PC-9 (cell line): ENCODE data around the gene MIER1. TPM values are rescaled to one million over a fixed set of nuclear protein-coding genes. Genes with fewer than 3 reads are reported as not detected.

Experiments
- BruUV-seq: library from RNA; stranded (reverse); fragments of 400-500 nt; replicated peaks from 2 replicates; lab custom pipeline; 2021; lab: Mats Ljungman, UMichigan
- CTCF ChIA-PET: fragments of 300-600 bp; sonication (Branson Sonifier 250); formaldehyde crosslinking; loops from one replicate; lab custom pipeline; 2022; ENCODE audit warnings: antibody characterized with exemption; lab: Charles Lee
- POLR2A ChIA-PET: fragments of 300-600 bp; sonication (Branson Sonifier 250); formaldehyde crosslinking; loops from one replicate; lab custom pipeline; 2022; ENCODE audit warnings: antibody characterized with exemption; ENCODE audit not compliant: unreplicated experiment; lab: Charles Lee
- DNase-seq, 2 experiments: peaks; one replicate each; pipeline versions ENCODE4 v3.0.0 to v3.0.0-alpha.2; 2015 to 2022; ENCODE audit warnings: mixed read lengths in 1 of 2
- H2AFZ ChIP-seq: fragments of 200-600 bp; sonication (generic); 2 replicates; pipeline ENCODE4 v1.8.1; 2017; ENCODE audit warnings: antibody characterized with exemption
- H3F3A ChIP-seq: fragments of 200-600 bp; sonication (generic); 2 replicates; pipeline ENCODE4 v1.8.1; 2017; ENCODE audit warnings: antibody characterized with exemption, mild to moderate bottlenecking, low read depth; ENCODE audit not compliant: insufficient read depth
- H3K27ac ChIP-seq: fragments of 200-600 bp; sonication (generic); 2 replicates; pipeline ENCODE4 v1.6.1; 2016; ENCODE audit warnings: mixed run types
- H3K27me3 ChIP-seq: fragments of 200-600 bp; sonication (generic); 2 replicates; pipeline ENCODE4 v1.6.1; 2016; ENCODE audit warnings: low read depth, mixed run types; ENCODE audit not compliant: insufficient read depth
- H3K36me3 ChIP-seq: fragments of 200-600 bp; sonication (generic); 2 replicates; pipeline ENCODE4 v1.6.1; 2016; ENCODE audit warnings: low read depth, mixed run types
- H3K4me1 ChIP-seq: fragments of 200-600 bp; sonication (generic); replicated peaks from 2 replicates; pipeline ENCODE4 v1.6.1; 2016; ENCODE audit warnings: mixed run types; ENCODE audit not compliant: insufficient read depth
- H3K4me2 ChIP-seq: fragments of 200-600 bp; sonication (generic); 2 replicates; pipeline ENCODE4 v1.6.1; 2017; ENCODE audit warnings: mixed run types
- H3K4me3 ChIP-seq: fragments of 200-600 bp; sonication (generic); 2 replicates; pipeline ENCODE4 v1.6.1; 2016; ENCODE audit warnings: mixed run types
- H3K79me2 ChIP-seq: fragments of 200-600 bp; sonication (generic); 2 replicates; pipeline ENCODE4 v1.6.1; 2017; ENCODE audit warnings: low read depth, mixed run types
- H3K9me2 ChIP-seq: fragments of 200-600 bp; sonication (generic); 2 replicates; pipeline ENCODE4 v1.8.1; 2017; ENCODE audit warnings: mild to moderate bottlenecking; ENCODE audit not compliant: insufficient read depth
- H3K9me3 ChIP-seq: fragments of 200-600 bp; sonication (generic); 2 replicates; pipeline ENCODE4 v1.8.1; 2016; ENCODE audit warnings: low read depth; ENCODE audit not compliant: insufficient read depth
- H4K20me1 ChIP-seq: fragments of 200-600 bp; sonication (generic); 2 replicates; pipeline ENCODE4 v1.8.1; 2017; ENCODE audit not compliant: insufficient read depth
- EZH2 ChIP-seq: fragments of 200-600 bp; sonication (generic); IDR thresholded peaks from 2 replicates; pipeline ENCODE4 v1.8.0; 2017; ENCODE audit warnings: antibody characterized with exemption, low read depth
- intact Hi-C: fragments of 100-400 bp; cut with micrococcal nuclease; formaldehyde crosslinking; loops from one replicate; pipeline ENCODE4 v1.10.0; 2022; ENCODE audit not compliant: unreplicated experiment
- total RNA-seq: library from RNA; stranded (reverse); gene quantifications from 2 replicates; pipeline ENCODE4 v1.2.3, GENCODE V29; 2021
- TF ChIP-seq, protein P1 (sequence below): fragments of 200-600 bp; sonication (generic); conservative IDR thresholded peaks from 2 replicates; pipeline ENCODE4 v1.6.1; 2017; ENCODE audit warnings: mixed run types, antibody characterized with exemption, mild to moderate bottlenecking, moderate library complexity

The MIER1 gene
- total RNA-seq, 1 experiment from 2014 or later, result 30.4 TPM

DNA sequence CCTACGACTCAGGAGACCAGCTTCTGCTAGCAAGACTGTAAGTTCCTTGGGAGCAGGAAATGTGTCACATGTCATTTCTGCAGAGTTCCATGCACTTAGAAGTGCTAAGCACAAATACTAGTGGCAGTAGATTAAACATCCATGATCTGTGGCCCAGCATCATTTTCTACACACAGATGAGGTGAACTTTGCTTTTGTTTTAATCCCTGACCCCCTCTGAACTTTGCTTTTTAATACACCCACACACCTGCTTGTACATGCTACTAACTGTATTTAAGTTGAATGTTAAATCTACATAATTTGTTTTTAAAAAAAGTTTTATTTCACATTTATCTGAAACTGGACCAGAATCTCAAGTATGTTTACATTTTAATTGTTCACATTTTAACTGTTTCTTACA is 104.7 kb downstream of the MIER1 start:
- DNase-seq, result no peak
- no peak for TF ChIP-seq EZH2
- TF ChIP-seq, protein P1, sequence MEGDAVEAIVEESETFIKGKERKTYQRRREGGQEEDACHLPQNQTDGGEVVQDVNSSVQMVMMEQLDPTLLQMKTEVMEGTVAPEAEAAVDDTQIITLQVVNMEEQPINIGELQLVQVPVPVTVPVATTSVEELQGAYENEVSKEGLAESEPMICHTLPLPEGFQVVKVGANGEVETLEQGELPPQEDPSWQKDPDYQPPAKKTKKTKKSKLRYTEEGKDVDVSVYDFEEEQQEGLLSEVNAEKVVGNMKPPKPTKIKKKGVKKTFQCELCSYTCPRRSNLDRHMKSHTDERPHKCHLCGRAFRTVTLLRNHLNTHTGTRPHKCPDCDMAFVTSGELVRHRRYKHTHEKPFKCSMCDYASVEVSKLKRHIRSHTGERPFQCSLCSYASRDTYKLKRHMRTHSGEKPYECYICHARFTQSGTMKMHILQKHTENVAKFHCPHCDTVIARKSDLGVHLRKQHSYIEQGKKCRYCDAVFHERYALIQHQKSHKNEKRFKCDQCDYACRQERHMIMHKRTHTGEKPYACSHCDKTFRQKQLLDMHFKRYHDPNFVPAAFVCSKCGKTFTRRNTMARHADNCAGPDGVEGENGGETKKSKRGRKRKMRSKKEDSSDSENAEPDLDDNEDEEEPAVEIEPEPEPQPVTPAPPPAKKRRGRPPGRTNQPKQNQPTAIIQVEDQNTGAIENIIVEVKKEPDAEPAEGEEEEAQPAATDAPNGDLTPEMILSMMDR, result no peak
- BruUV-seq, result no TSS peak
- Histone ChIP-seq H3K27ac (no peak overlapping the region), H3K9me3 (no peaks in the 10 kb centered on the region), H4K20me1 (no peaks in the 10 kb centered on the region), H3K4me1 (no peaks in the 10 kb centered on the region), H3K4me2 (no peak overlapping the region), H3K27me3 (no peaks in the 10 kb centered on the region), H3K79me2 (no peaks in the 10 kb centered on the region), H3K36me3 (no peaks in the 10 kb centered on the region), H2AFZ (no peak overlapping the region), H3K4me3 (no peak overlapping the region), H3F3A (no peaks in the 10 kb centered on the region), H3K9me2 (no peaks in the 10 kb centered on the region)
- CTCF ChIA-PET, result no interaction called here
- intact Hi-C loops, result no loop called here
- POLR2A ChIA-PET, result no interaction called here

DNA sequence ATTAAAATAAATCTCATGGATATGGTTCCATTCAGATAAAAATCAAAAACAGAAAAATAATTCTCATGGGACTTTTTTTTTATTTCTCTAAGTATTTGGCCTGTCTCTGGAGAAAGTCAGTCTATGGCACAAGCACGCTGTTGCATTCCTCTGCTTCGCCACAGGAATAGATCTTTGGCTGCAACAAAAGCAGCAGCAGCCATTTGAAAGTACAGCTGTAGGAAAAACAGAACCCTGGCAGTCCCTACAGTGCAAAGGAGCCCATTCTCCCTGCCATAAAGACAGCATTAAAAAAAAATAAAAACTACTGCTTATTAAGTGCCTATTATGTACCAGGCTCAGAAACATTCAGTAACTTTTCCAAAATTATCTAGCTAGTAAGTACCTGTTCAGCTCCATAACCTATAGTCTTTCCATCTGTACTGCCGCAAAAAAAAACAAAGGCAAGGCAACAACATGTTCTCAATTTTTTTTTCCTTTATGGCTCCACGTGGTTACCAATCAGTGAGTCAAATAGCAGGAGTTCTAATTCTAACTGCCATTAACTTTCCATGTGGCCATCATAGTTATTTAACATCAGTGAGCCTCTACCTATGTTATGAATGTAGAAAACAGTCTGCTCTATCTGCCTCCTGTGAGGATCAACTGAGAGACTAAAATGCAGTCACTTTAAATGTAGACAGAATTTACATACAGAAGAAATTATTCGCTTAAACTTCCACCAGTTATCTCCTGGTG is 106.5 kb downstream of the MIER1 start:
- TF ChIP-seq EZH2, result no peak
- TF ChIP-seq, protein P1, result no peak
- CTCF ChIA-PET, result no interaction called here
- Histone ChIP-seq H2AFZ (no peak overlapping the region), H3K27ac (no peak overlapping the region), H4K20me1 (no peaks in the 10 kb centered on the region), H3K4me2 (no peak overlapping the region), H3K4me1 (no peaks in the 10 kb centered on the region), H3K9me3 (peaks cover 6% of the 10 kb centered on the region; the same call in 1 of the 2 replicates), H3K9me2 (no peaks in the 10 kb centered on the region), H3F3A (no peaks in the 10 kb centered on the region), H3K79me2 (no peaks in the 10 kb centered on the region), H3K27me3 (no peaks in the 10 kb centered on the region), H3K36me3 (no peaks in the 10 kb centered on the region), H3K4me3 (no peak overlapping the region)
- no peak for DNase-seq
- intact Hi-C loops, result no loop called here
- POLR2A ChIA-PET, result no interaction called here
- no TSS peak for BruUV-seq

GRCh38 chr1:67031859-67032247 is 107.1 kb downstream of the MIER1 start:
- no peaks in the 10 kb centered on the region for H4K20me1 ChIP-seq
- H3K9me3 ChIP-seq, result peaks cover 6% of the 10 kb centered on the region; the same call in 1 of the 2 replicates
- no peak overlapping the region for H3K27ac ChIP-seq
- no peaks in the 10 kb centered on the region for H3F3A ChIP-seq
- no peak overlapping the region for H3K4me2 ChIP-seq
- TF ChIP-seq, protein P1, result no peak
- intact Hi-C loops, result no loop called here
- H3K9me2 ChIP-seq, result no peaks in the 10 kb centered on the region
- no peaks in the 10 kb centered on the region for H3K79me2 ChIP-seq
- CTCF ChIA-PET, result no interaction called here
- no TSS peak for BruUV-seq
- H3K4me3 ChIP-seq, result no peak overlapping the region
- H3K4me1 ChIP-seq, result no peaks in the 10 kb centered on the region
- no peaks in the 10 kb centered on the region for H3K27me3 ChIP-seq
- no peaks in the 10 kb centered on the region for H3K36me3 ChIP-seq
- H2AFZ ChIP-seq, result no peak overlapping the region
- DNase-seq, result no peak
- POLR2A ChIA-PET, result no interaction called here

Other genes with a start within 250 kb of the MIER1 start
- not detected in 2 replicates for gene DYNLT5, start 172.5 kb upstream of the MIER1 start, total RNA-seq
- gene INSL5, start 123.7 kb upstream of the MIER1 start, total RNA-seq, result not detected in 2 replicates
- 8.2 and 12.6 TPM in 2 replicates for gene DNAI4, start 134 bp upstream of the MIER1 start, total RNA-seq
- gene SLC35D1, start 129.2 kb downstream of the MIER1 start, total RNA-seq, result 2.3 and 2.6 TPM in 2 replicates
- gene C1orf141, start 210.0 kb downstream of the MIER1 start, total RNA-seq, result not detected in 2 replicates
- not detected in 2 replicates for gene IL23R, start 241.5 kb downstream of the MIER1 start, total RNA-seq